AG04450 (cell line): ENCODE data around the gene EYA4. TPM values are rescaled to one million over a fixed set of nuclear protein-coding genes. Genes with fewer than 3 reads are reported as not detected.

Experiments used
- CTCF ChIA-PET: fragments of 300-600, 350-600 bp; formaldehyde crosslinking; extraction: SDS; loops from one replicate; lab custom pipeline; 2022; ENCODE audit warnings: antibody characterized with exemption, inconsistent platforms; lab: Charles Lee
- POLR2A ChIA-PET: fragments of 350-600 bp; formaldehyde crosslinking; extraction: SDS; loops from one replicate; lab custom pipeline; 2021; ENCODE audit warnings: antibody characterized with exemption, inconsistent platforms; lab: Yijun Ruan, JAX
- DNase-seq: peaks from one replicate; pipeline ENCODE4 v3.0.0-alpha.2; 2011; ENCODE audit warnings: low read depth, low spot score
- H3K27ac ChIP-seq: one replicate; pipeline ENCODE4 v1.5.1; 2012; ENCODE audit warnings: low read depth, low read length, control low read depth
- H3K27me3 ChIP-seq: one replicate; pipeline ENCODE4 v1.6.0; 2012; ENCODE audit warnings: low read length; ENCODE audit not compliant: control insufficient read depth, insufficient read depth
- H3K4me3 ChIP-seq: 2 replicates; pipeline ENCODE4 v1.5.1; 2011; ENCODE audit warnings: mild to moderate bottlenecking, low read depth, low read length, control low read depth
- H3K9me3 ChIP-seq: 2 replicates; pipeline ENCODE4 v1.5.1; 2012; ENCODE audit warnings: low read length; ENCODE audit not compliant: control insufficient read depth, insufficient read depth
- polyA plus RNA-seq: library from polyadenylated mRNA; depleted of rRNA; stranded (reverse); fragments of >200 nt; gene quantifications from 2 replicates; pipeline ENCODE4 v1.2.3, GENCODE V29; 2011
- TF ChIP-seq, protein P1 (sequence below): IDR thresholded peaks from 2 replicates; pipeline ENCODE4 v1.5.1; 2011; ENCODE audit warnings: low read depth, low read length, control low read depth, inconsistent platforms

The EYA4 gene
- polyA plus RNA-seq, 1 experiment, result 37.8 TPM

- CTCF ChIA-PET, result no interaction called here
- no peak overlapping the region for H3K4me3 ChIP-seq
- POLR2A ChIA-PET, result no interaction called here
- DNase-seq, result no peak
- H3K27ac ChIP-seq, result no peak overlapping the region
- TF ChIP-seq, protein P1, sequence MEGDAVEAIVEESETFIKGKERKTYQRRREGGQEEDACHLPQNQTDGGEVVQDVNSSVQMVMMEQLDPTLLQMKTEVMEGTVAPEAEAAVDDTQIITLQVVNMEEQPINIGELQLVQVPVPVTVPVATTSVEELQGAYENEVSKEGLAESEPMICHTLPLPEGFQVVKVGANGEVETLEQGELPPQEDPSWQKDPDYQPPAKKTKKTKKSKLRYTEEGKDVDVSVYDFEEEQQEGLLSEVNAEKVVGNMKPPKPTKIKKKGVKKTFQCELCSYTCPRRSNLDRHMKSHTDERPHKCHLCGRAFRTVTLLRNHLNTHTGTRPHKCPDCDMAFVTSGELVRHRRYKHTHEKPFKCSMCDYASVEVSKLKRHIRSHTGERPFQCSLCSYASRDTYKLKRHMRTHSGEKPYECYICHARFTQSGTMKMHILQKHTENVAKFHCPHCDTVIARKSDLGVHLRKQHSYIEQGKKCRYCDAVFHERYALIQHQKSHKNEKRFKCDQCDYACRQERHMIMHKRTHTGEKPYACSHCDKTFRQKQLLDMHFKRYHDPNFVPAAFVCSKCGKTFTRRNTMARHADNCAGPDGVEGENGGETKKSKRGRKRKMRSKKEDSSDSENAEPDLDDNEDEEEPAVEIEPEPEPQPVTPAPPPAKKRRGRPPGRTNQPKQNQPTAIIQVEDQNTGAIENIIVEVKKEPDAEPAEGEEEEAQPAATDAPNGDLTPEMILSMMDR, result no peak
- H3K9me3 ChIP-seq, result no peaks in the 10 kb centered on the region
- no peaks in the 10 kb centered on the region for H3K27me3 ChIP-seq
Observed at GRCh38 chr6:133468591-133468990, 227.4 kb downstream of the EYA4 start.

GRCh38 chr6:133474516-133474915, 233.4 kb downstream of the EYA4 start:
- TF ChIP-seq, protein P1, result no peak
- POLR2A ChIA-PET, result no interaction called here
- Histone ChIP-seq H3K9me3 (no peaks in the 10 kb centered on the region), H3K27ac (no peak overlapping the region), H3K4me3 (no peak overlapping the region), H3K27me3 (no peaks in the 10 kb centered on the region)
- CTCF ChIA-PET, result no interaction called here
- DNase-seq, result no peak

DNA sequence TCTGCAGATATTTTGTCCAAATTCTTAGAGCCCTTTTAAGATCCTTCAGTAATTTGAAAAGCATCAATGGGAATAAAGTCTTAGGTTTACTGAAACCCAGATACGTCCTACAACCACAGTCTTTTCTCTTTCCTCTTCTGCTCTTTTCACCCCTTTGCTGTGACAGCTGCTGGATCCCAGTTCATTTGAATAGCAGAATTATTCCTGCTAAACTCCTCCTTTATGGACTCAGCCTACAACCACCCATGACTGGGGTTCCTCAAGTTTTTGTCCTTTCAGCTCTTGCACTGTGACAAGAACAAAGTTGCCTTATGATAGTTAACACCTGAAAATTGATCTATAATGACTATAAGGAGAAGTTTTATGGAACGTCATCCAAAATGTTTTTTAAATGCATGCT, 237.5 kb downstream of the EYA4 start:
- no peak overlapping the region for H3K27ac ChIP-seq
- H3K4me3 ChIP-seq, result no peak overlapping the region
- H3K27me3 ChIP-seq, result no peaks in the 10 kb centered on the region
- DNase-seq, result no peak
- ChIA-PET CTCF (no interaction called here), POLR2A (no interaction called here)
- TF ChIP-seq, protein P1, result no peak
- H3K9me3 ChIP-seq, result no peaks in the 10 kb centered on the region

- POLR2A ChIA-PET, result no interaction called here
- TF ChIP-seq, protein P1, result no peak
- Histone ChIP-seq H3K9me3 (no peaks in the 10 kb centered on the region), H3K27me3 (no peaks in the 10 kb centered on the region), H3K4me3 (no peak overlapping the region), H3K27ac (no peak overlapping the region)
- CTCF ChIA-PET, result no interaction called here
- no peak for DNase-seq
Observed at GRCh38 chr6:133487174-133487573, 246.0 kb downstream of the EYA4 start.

- Histone ChIP-seq H3K27me3 (no peaks in the 10 kb centered on the region), H3K4me3 (no peak overlapping the region), H3K9me3 (no peaks in the 10 kb centered on the region), H3K27ac (no peak overlapping the region)
- no peak for DNase-seq
- POLR2A ChIA-PET, result interaction anchor here (0.6 kb wide), 1 partner anchor 9 kb away, joined by 3 read pairs; no protein-coding TSS in a partner anchor
- TF ChIP-seq, protein P1, result no peak
- CTCF ChIA-PET, result interaction anchor here (0.7 to 0.8 kb wide), 2 partner anchors 40 to 310 kb away, joined by 3 read pairs; no protein-coding TSS in a partner anchor
Observed at GRCh38 chr6:133495205-133495903, 254.2 kb downstream of the EYA4 start.
